LNCaP clone FGC (cell line): ENCODE data around the gene TRIP6.
A peak's percentile ranks its signal among the peaks of the same experiment; 100 is the strongest.

Experiments
- DNase-seq: peaks from one replicate; pipeline ENCODE4 v3.0.0-alpha.2; 2011; ENCODE audit warnings: low read depth
- H3K4me3 ChIP-seq: 2 replicates; pipeline ENCODE4 v1.5.1; 2011; ENCODE audit warnings: mild to moderate bottlenecking, low read depth, low read length, control low read depth
- CTCF ChIP-seq: IDR thresholded peaks from 2 replicates; pipeline ENCODE4 v1.5.1; 2012; ENCODE audit warnings: mild to moderate bottlenecking; ENCODE audit not compliant: control insufficient read depth, insufficient read depth; ENCODE audit errors: extremely low read depth

TRIP6 gene

GRCh38 chr7:100874577-100875355 lies 7.6 kb downstream of the TRIP6 start, which contains the start of gene SRRT:
Gene SRRT, plus strand, starts transcription at chr7:100875103. Its CDS starts 488 bp downstream, at chr7:100875591.
- TF ChIP-seq CTCF, result no peak
- peak; percentile 94 for DNase-seq
- peak within 1 kb of the TSS; percentile 93 for H3K4me3 ChIP-seq

- DNase-seq, result no peak
Measured at GRCh38 chr7:100875356-100875751, 8.2 kb downstream of the TRIP6 start.

GRCh38 chr7:100878013-100878412 lies 10.8 kb downstream of the TRIP6 start:
- TF ChIP-seq CTCF, result no peak
- DNase-seq, result no peak
- no peak overlapping the region for H3K4me3 ChIP-seq

More at GRCh38 chr7:100875356-100875751, 8.2 kb downstream of the TRIP6 start:
- peak overlapping the region; percentile 93 for H3K4me3 ChIP-seq
- no peak for TF ChIP-seq CTCF

DNA sequence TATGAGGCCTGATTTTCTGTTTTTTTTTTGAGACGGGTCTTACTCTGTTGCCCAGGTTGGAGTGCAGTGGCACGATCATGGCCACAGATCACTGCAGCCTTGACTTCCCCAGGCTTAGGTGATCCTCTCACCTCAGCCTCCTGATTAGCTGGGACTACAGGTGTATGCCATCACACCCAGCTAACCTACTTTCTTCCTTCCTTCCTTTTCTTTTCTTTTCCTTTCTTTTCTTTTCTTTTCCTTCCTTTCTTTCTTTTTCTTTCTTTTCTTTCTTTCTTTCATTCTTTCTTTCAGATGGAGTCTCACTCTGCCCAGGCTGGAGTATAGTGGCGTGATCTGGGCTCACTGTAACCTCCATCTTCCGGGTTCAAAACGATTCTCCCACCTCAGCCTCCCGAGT lies 11.5 kb downstream of the TRIP6 start:
- no peak overlapping the region for H3K4me3 ChIP-seq
- no peak for TF ChIP-seq CTCF
- no peak for DNase-seq

GRCh38 chr7:100879685-100880261 lies 12.6 kb downstream of the TRIP6 start:
- no peak overlapping the region for H3K4me3 ChIP-seq
- no peak for DNase-seq
- no peak for TF ChIP-seq CTCF

DNA sequence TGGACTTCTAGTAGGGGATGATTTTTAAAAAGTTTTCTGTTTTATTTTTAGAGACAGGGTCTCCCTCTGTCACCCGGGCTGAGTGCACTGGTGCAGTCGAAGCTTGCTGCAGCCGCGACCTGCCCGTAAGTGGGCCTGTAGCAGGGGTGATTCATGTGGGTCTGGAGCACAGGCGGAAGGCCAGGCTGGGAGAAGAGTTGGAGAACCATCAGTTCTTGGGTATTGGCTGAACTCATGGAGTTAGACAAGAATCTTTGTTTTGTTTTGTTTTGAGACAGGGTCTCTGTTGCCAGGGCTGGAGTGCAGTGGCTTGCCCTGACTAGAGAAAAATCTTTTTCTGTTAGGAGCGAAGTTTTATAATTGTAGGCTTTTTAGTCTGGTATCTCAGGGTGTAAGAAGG lies 13.5 kb downstream of the TRIP6 start:
- TF ChIP-seq CTCF, result no peak
- H3K4me3 ChIP-seq, result no peak overlapping the region
- no peak for DNase-seq
